HG03108 (cell line): Measurements from ENCODE around the gene SPATA2L.
A peak's percentile ranks its signal among the peaks of the same experiment; 100 is the strongest.

Source experiments
- ATAC-seq: cut with Tn5 transposase; IDR thresholded peaks from one replicate; pipeline ENCODE4 v1.9.1; 2021; ENCODE audit warnings: moderate library complexity; ENCODE audit not compliant: unreplicated experiment

Gene SPATA2L

GRCh38 chr16:89729863-89730593 is 28.5 kb upstream of the SPATA2L start:
- ATAC-seq: no peak

- ATAC-seq: no peak
Measured at GRCh38 chr16:89729293-89729692, 27.8 kb upstream of the SPATA2L start.

- ATAC-seq: no peak
Measured at GRCh38 chr16:89727406-89728120, 26.1 kb upstream of the SPATA2L start.

- ATAC-seq: no peak
Measured at GRCh38 chr16:89723279-89724250, 22.1 kb upstream of the SPATA2L start.

GRCh38 chr16:89722392-89723278 is 21.1 kb upstream of the SPATA2L start:
- ATAC-seq: no peak

- ATAC-seq: peak; percentile 25
Measured at GRCh38 chr16:89721546-89722391, 20.3 kb upstream of the SPATA2L start.

GRCh38 chr16:89720813-89721545 is 19.5 kb upstream of the SPATA2L start, which contains the start of the genes VPS9D1 and ZNF276:
Gene VPS9D1 (minus strand): TSS chr16:89720898. CDS start chr16:89720861, 37 bp downstream.
Gene ZNF276 (plus strand): TSS chr16:89721537. CDS start chr16:89721641, 104 bp downstream.
- ATAC-seq: peak; percentile 38

- peak; percentile 20 for ATAC-seq
Measured at GRCh38 chr16:89720551-89720812, 19.0 kb upstream of the SPATA2L start.

- ATAC-seq: no peak
Measured at GRCh38 chr16:89717688-89718505, 16.4 kb upstream of the SPATA2L start.

GRCh38 chr16:89716916-89717687 is 15.6 kb upstream of the SPATA2L start:
- ATAC-seq: no peak

- no peak for ATAC-seq
Measured at GRCh38 chr16:89716493-89716892, 15.0 kb upstream of the SPATA2L start.

GRCh38 chr16:89712274-89712781 is 10.8 kb upstream of the SPATA2L start:
- no peak for ATAC-seq

GRCh38 chr16:89711601-89712273 is 10.2 kb upstream of the SPATA2L start:
- ATAC-seq: no peak

- ATAC-seq: no peak
Measured at GRCh38 chr16:89710709-89711564, 9.4 kb upstream of the SPATA2L start.

- no peak for ATAC-seq
Measured at GRCh38 chr16:89709716-89710432, 8.4 kb upstream of the SPATA2L start.
